Posterior vena cava (tissue), 2 donors: ENCODE results near the gene ITGB7. TPM values are rescaled to one million over a fixed set of nuclear protein-coding genes. Genes with fewer than 3 reads are reported as not detected.

Experiments
- DNase-seq: peaks from one replicate; pipeline ENCODE4 v3.0.0-alpha.2; 2020; ENCODE audit warnings: low spot score
- intact Hi-C, 2 donors: fragments of 100-400 bp; cut with DNase I; formaldehyde crosslinking; loops; one replicate each; pipeline versions ENCODE4 v1.14.1 to v1.14.2; 2022 to 2023
- long read RNA-seq, 2 donors: library from polyadenylated mRNA; unstranded; transcript quantifications; one replicate each; pipeline ENCODE4 v2.0.0, GENCODE V29; 2020 to 2021
- total RNA-seq, 2 donors: library from RNA; stranded (reverse); fragmentation: NEBNext Ultra II Directional; extraction: Animal tissue kit (Norgen Biotek cat#: 25700); gene quantifications; one replicate each; pipeline ENCODE4 v1.2.1, GENCODE V29; 2021
- donor health status: DM: yes; HTN: yes; CAD: no.
- donor health status: DM: yes; HTN: yes; CAD: no.

ITGB7 gene
- 1 to 10 TPM; 2.1 to 2.9 TPM for total RNA-seq
- long read RNA-seq, donor 1, partial matches to known transcripts = 1 of 1 reads
- long read RNA-seq, donor 1, other reads (novel, unspliced or antisense) = 0 of 1 reads
- long read RNA-seq, donor 2, partial matches to known transcripts = 0 of 1 reads
- long read RNA-seq, donor 2, other reads (novel, unspliced or antisense) = 0 of 1 reads

- intact Hi-C loops = no loop called here
- DNase-seq = no peak
These were observed at the start of gene ITGB7 for GRCh38 chr12:53207042-53207441. ITGB7 (minus strand) TSS chr12:53207251; CDS start chr12:53200443, 6,808 bp downstream.

- no peak for DNase-seq
- intact Hi-C loops = no loop called here
These were observed 48.9 kb upstream of the ITGB7 start for GRCh38 chr12:53255996-53256395.

GRCh38 chr12:53254816-53255545 is 47.9 kb upstream of the ITGB7 start:
- intact Hi-C loops = loop anchor here in 1 of 2 donors (5.0 kb wide), 2 partner anchors 37 to 43 kb away; no protein-coding TSS in a partner anchor
- no peak for DNase-seq

- no peak for DNase-seq
- intact Hi-C loops = loop anchor here in 1 of 2 donors (5.0 kb wide), 2 partner anchors 39 to 41 kb away; no protein-coding TSS in a partner anchor
These were observed 46.2 kb upstream of the ITGB7 start for GRCh38 chr12:53253298-53253697.

- no peak for DNase-seq
- intact Hi-C loops = loop anchor here in 1 of 2 donors (5.0 kb wide), 2 partner anchors 40 kb away; no protein-coding TSS in a partner anchor
These were observed 45.4 kb upstream of the ITGB7 start for GRCh38 chr12:53252349-53252916.

GRCh38 chr12:53251477-53252348 is 44.7 kb upstream of the ITGB7 start:
- intact Hi-C loops = loop anchor here in 1 of 2 donors (5.0 kb wide), 2 partner anchors 39 to 41 kb away; no protein-coding TSS in a partner anchor

GRCh38 chr12:53245286-53245685 is 38.2 kb upstream of the ITGB7 start:
- intact Hi-C loops = no loop called here
- no peak for DNase-seq

More at GRCh38 chr12:53251477-53252348, 44.7 kb upstream of the ITGB7 start:
- peak; percentile 92 for DNase-seq

GRCh38 chr12:53244337-53244736 is 37.3 kb upstream of the ITGB7 start:
- no peak for DNase-seq
- intact Hi-C loops = no loop called here

- intact Hi-C loops = no loop called here
- DNase-seq = no peak
These were observed 34.8 kb upstream of the ITGB7 start for GRCh38 chr12:53241623-53242412.

GRCh38 chr12:53239643-53240258 is 32.7 kb upstream of the ITGB7 start:
- intact Hi-C loops = no loop called here
- no peak for DNase-seq

- intact Hi-C loops = no loop called here
- DNase-seq = no peak
These were observed 29.5 kb upstream of the ITGB7 start for GRCh38 chr12:53236443-53237111.

- no peak for DNase-seq
- intact Hi-C loops = no loop called here
These were observed 28.8 kb upstream of the ITGB7 start for GRCh38 chr12:53235742-53236442.

- no peak for DNase-seq
- intact Hi-C loops = no loop called here
These were observed 28.1 kb upstream of the ITGB7 start for GRCh38 chr12:53235164-53235563.

GRCh38 chr12:53234271-53234914 is 27.3 kb upstream of the ITGB7 start:
- intact Hi-C loops = no loop called here
- DNase-seq = no peak

GRCh38 chr12:53233671-53234121 is 26.6 kb upstream of the ITGB7 start:
- DNase-seq = no peak
- intact Hi-C loops = no loop called here

- DNase-seq = no peak
- intact Hi-C loops = no loop called here
These were observed 25.8 kb upstream of the ITGB7 start for GRCh38 chr12:53232646-53233461.
